Midbrain (tissue), 1 donor: ENCODE measurements around the gene KRTAP1-1.
"Not testable (repeated sequence)": the region's sequence is repeated elsewhere in the genome, so short reads cannot be mapped to it uniquely, and the experiment has no call there.

Experiments
- DNase-seq: peaks from one replicate; lab custom pipeline; 2025; lab: John Stamatoyannopoulos, UW

KRTAP1-1 gene

DNA sequence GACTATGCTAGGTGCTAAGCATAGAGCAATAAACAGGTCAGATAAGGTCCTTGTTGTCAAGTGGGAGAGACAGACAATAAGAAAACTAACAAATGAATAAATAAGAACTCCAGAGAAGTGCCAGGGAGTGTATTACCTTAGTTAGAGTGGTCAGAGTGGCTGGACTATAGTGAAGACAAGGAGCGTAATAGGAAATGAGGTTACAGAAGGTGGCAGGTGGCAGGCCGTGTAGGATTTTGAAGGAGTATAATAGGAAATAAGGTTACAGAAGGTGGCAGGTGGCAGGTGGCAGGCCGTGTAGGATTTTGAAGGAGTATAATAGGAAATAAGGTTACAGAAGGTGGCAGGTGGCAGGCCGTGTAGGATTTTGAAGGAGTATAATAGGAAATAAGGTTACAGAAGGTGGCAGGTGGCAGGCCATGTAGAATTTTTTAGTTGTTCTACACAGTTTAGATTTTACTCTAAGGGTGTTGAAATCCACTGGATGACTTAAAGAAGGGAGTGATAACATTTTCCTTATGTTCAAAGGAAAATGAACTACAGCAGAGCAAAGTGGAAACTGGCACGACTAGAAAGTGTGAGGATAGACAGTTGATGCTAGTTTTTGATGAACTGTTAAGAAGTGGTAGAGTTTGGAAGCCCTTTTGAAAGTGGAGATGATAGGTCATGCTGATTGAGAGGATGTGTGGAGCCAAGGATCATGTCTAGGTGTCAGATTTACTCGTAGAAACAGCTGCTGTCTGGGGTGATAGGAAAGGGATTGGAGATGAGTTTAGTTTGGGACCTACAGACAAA is 28.7 kb downstream of the KRTAP1-1 start:
- DNase-seq: no peak

DNA sequence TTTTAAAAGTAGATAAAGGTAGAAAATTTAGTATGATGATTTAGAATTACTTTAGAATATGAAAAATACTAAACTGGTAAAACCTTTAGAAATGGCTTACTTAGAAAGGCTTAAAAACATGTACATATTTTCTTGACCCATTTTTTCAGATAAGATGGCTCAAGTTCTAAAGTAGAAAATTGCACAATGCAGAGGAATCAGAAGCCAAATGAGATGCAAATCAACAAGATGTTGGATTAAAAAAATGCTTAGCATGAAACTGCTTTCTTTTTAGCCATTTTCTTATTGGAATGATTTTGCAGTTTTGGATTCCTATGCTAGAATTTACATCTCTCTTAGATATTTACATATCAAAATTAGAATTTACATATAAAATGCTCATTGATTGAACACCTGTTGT is 30.8 kb downstream of the KRTAP1-1 start:
- DNase-seq: no peak

DNA sequence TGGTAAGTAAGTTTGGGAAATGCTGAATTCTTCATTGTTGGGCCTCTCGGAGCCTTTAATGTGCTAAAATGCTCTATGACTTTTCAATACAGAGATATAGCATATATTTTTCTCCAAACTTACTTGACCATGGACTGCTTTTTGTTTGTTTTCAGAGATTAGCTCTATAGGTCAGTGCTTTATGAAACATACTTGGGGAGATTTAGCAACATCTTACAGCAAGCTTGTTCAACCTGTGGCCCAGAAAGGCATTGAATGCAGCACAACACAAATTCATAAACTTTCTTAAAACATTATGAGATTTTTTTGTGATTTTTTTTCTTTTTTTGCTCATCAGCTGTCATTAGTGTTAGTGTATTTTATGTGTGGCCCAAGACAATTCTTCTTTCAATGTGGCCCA is 31.3 kb downstream of the KRTAP1-1 start:
- DNase-seq: no peak

DNA sequence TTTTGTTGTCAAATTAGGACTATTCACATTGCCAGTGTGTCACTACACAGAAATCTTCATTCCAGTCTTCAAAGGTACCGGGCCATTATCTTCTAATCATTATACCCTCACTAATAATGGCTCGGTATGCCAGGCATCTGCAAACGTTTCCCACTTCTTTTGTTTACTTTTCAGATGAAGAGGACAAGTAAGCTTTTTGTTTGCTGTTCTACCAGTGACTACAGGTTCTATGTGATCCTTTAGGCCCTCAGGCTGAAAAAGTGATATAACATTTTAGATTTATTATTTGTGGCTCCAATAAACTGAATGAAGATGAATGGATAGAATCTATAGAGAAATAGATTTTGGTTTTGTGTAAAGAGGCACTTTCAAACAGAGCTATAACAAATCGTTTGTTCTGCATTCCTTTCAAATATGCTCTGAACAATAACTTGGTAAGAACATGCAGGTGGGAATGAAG is 31.9 kb downstream of the KRTAP1-1 start:
- DNase-seq: no peak

DNA sequence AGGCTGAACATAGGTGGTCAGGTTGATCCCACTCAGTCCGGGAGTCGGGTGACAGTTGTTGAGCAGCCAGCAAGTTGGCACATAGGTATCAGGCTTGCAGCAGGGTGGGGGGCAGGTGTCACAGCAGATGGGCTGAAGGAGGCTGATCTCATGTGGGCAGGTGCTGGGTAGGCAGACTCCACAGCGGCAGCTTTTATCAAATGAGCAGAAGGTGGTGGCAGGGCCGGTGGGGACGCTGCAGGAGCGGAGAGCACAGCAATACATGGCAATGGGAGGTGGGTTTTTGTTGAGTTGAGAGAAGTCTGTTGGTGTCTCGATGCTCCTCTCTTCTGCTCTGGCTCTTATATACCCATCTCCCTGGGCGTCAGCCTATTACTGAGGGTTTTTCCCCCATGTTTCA is 32.4 kb downstream of the KRTAP1-1 start, which contains the start of gene KRTAP3-1:
TSS of gene KRTAP3-1 (minus strand) at position 318 of the 400 bp plus-strand sequence. CDS start at position 264, 54 bp downstream.
- no peak for DNase-seq

DNA sequence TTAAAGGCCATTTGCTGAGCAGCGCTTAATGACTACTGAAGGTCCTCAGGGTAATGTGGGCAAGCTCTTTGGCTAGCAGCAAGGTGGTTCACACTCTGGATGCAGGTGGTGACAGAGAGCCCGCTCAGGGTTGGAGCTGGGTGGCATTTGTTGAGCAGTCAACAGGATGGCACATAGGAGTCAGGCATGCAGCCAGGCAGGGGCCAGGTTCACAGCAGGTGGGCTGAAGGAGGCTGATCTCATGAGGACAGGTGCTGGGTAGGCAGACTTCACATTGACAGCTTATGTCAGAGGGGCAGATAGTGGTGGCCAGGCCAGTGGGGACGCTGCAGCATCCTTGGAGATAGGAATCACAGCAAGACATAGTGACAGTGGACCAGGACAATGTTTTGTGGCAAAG is 36.9 kb downstream of the KRTAP1-1 start:
- no peak for DNase-seq

DNA sequence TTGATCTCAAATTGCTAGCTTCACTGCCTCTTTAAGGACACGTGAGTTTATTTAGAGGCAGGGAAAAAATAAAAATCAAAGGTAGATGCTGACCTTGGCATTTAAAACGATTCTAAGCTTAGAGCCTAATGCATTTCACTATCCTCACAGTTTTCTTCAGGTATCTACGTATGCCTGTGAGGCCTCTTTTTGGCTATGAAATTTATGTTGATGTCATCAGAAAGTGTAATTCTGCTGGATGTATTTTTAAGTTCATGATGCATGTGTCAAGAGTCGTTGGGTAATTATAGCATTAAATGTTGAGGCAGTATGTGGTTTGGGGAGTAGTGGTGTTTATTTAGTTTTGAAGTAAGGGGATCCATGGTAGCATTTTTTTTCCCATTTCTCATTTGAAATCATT is 37.3 kb downstream of the KRTAP1-1 start:
- no peak for DNase-seq

DNA sequence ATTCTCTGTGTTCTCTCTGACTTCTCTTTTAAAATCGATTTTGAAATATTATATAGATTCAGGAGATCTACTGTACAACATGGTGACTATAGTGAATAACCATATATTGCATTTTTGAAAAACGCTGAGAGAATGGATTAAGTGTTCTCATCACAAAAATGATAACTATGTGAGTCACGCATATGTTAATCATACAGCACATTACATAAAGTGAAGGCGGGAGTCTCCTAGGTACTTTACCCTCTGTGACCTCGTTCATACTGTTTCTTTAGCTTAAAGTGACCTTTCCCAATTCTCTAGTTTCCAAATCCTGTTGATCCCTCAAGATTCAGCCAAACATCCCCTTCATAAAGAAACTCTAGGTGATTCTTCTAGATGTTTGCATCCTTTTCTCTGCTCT is 38.4 kb downstream of the KRTAP1-1 start:
- no peak for DNase-seq

DNA sequence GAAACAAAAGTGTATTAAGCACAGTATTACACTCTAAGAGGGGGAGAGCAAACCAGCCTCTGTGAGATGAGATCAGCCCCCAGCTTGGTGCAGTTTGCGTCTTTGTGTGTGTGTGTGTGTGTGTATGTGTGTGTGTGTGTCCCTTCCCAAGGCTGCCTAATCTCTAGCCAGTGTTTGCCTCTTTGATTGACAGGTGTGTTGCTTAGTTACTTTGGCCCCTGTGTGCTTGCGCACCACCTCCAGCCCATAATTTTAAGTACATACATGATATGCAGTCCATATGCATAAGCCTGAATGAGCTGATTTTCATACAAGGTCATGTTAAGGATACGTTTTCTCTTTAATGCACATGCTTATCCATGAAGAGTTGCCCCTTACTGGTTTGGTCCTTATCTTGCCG is 39.5 kb downstream of the KRTAP1-1 start:
- DNase-seq: no peak

DNA sequence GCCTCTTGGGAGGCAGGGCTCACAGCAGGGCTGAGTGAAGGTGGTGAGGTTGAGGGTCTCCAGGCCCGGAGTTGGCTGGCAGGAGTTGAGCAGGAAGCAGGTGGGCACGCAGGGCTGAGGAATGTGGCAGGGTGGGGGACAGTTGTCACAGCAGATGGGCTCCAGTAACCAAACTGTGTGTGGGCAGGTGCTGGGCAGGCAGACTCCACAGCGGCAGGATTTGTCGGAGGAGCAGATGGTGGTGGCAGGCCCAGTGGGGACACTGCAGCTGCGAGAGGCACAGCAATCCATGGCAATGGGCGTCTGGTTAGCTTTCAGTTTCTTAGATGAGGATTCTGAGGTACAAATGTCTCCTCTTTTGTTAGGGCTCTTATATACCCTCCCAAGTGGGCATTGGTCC is 41.7 kb downstream of the KRTAP1-1 start, which contains the start of gene KRTAP3-2:
TSS of gene KRTAP3-2 (minus strand) at position 344 of the 400 bp plus-strand sequence. CDS start at position 291, 53 bp downstream.
- not testable (repeated sequence) for DNase-seq

DNA sequence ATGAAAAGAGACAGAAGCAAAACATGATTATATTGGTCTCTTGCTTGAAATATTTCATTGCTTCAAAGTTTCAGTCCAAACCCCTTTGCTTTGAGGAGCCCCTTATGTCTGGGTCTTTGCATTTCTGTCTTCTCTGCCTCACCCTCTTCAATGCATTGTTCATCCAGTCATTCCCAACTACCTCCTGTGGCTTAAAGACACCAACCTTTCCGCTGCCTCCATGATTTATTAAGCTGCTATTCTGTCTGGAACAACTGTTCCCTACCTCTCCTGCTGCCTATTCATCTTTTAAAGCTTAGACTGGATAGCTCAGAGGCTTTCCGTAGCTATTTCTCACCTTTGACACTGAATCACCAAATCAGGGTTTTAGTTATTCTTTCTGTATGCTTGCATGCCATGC is 43.9 kb downstream of the KRTAP1-1 start:
- DNase-seq: no peak

DNA sequence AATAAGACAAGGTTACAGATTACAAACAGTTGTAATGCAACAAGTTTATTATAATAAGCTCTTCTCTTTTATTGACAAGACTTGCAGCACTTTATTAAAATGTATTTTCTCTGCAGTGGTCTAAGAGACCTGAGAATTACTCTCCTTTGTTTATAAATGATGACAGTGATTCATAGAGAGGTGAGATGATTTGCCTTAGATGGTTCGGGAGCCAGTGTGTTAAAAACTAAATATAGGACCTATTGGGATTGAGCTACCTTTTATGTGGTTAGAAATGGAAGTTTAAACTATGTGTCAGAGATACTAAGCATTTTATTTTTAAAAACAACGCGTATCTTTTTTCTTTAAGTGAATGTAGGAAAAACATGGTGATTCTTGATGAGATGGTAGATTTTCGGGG is 44.4 kb downstream of the KRTAP1-1 start:
- DNase-seq: no peak

DNA sequence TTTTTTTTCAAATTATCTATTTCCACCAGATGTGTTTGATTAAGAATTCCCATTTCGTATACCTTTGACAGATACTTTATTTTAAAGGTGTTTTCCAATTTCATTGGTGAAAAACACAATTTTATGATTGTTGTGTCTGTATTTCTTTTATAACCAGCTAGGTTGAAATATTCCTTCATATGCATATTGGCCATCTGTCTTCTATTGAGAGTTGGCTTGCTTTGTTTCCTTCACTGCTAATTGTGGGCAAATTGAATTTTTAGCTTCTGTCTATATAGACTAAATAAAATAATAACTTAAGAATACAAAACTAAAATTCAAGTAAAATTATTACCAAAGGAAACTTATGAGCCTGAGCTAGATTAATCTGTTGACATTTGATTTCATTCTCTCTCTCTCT is 46.1 kb downstream of the KRTAP1-1 start:
- DNase-seq: no peak

DNA sequence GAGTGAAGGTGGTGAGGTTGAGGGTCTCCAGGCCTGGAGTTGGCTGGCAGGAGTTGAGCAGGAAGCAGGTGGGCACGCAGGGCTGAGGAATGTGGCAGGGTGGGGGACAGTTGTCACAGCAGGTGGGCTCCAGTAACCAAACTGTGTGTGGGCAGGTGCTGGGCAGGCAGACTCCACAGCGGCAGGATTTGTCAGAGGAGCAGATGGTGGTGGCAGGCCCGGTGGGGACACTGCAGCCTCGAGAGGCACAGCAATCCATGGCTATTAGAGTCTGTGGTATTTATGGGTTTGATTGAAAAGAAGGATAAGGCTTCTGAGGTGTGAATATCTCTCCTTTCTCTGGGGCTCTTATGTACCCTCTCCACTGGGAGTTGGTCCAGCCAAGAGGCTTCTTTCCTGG is 47.4 kb downstream of the KRTAP1-1 start, which contains the start of gene KRTAP3-3:
TSS of gene KRTAP3-3 (minus strand) at position 326 of the 400 bp plus-strand sequence. CDS start at position 259, 67 bp downstream.
- DNase-seq: no peak

DNA sequence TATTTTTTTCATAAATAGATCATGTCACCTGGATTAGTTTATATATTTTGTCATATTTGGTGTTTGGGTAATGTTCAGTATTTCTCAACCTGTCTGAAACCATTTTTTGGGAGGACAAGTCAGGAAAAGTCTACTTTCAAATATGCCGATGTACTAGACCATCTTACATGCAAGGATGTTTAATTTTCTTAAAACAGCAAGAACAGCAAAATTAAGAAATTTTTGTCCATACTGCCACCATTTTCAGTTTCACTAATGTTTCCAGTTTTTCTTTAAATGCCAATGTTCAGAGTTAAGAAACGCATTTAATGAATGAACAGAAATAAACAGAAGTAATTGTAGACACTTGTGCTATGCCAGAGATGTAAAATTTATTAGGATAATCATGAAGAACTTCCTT is 48.2 kb downstream of the KRTAP1-1 start:
- DNase-seq: no peak

DNA sequence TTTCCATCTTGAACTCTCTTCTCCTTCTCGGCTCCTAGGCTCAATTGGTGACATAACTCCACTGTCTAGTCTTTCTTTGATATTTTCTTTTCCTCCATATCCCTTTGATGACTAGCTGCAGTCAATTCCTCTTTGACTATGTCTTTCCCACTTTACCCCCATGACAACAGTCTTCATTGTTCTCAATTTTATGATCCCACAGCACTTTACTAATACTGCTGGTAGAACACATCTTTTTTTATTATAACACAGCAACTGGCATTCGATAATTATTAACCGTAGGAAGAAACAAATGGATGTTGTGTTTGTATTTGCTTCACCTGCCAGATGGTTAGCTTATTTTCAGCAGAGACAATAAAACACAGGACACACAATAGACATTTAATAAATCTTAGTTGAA is 48.6 kb downstream of the KRTAP1-1 start:
- no peak for DNase-seq
